Sigmoid colon (tissue), 4 donors: ENCODE measurements around the gene ZFPM1.

ENCODE experiments used
- CTCF ChIP-seq, 4 experiments: fragments of 450-650 bp in 3 of 4; fragments of 200-600 bp in 1 of 4; IDR thresholded peaks; one replicate each; pipeline ENCODE4 v1.5.1; 2016 to 2019; ENCODE audit warnings: antibody characterized with exemption in 4 of 4, mild to moderate bottlenecking in 3 of 4, moderate library complexity in 2 of 4
- EP300 ChIP-seq, 4 donors: sonication (generic); formaldehyde crosslinking; IDR thresholded peaks; one replicate each; pipeline ENCODE4 v1.6.1; 2017; ENCODE audit warnings: antibody characterized with exemption in 4 of 4
- POLR2A ChIP-seq, 2 donors: fragments of 450-650 bp; IDR thresholded peaks; one replicate each; pipeline ENCODE4 v1.6.1; 2016; ENCODE audit warnings: antibody characterized with exemption in 2 of 2, mild to moderate bottlenecking in 2 of 2, moderate library complexity in 2 of 2
- POLR2AphosphoS5 ChIP-seq, 4 donors: sonication (generic); formaldehyde crosslinking; IDR thresholded peaks; one replicate each; pipeline ENCODE4 v1.6.1; 2017; ENCODE audit warnings: antibody characterized with exemption in 4 of 4

DNA sequence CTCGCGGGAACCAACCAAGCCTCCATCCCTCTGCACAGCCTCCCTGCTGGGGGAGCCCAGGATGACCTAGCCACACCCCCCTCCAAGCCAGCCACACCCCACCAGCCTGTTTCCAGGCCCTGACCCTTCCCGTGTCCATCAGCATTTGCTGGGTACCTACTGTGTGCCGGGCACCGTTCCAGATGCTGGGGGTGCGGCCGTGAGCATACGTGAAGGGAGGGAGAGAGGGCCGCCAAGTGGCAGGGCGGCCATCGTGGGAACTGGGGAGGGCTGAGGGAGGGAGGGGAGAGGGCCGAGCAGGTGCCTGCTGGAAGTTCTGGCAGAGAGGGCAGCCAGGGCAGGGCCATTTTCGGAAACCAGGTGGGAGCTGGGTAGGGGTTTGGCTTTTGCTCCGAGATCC lies 23.1 kb downstream of the ZFPM1 start:
- no peak for TF ChIP-seq POLR2A (IDR thresholded peaks at IDR 0.05)
- TF ChIP-seq CTCF (IDR thresholded peaks at IDR 0.05), result no peak
- no peak for TF ChIP-seq POLR2AphosphoS5 (IDR thresholded peaks at IDR 0.05)
- TF ChIP-seq EP300 (IDR thresholded peaks at IDR 0.05), result no peak
